ENCODE data around the gene POLE. TPM values are rescaled to one million over a fixed set of nuclear protein-coding genes. Genes with fewer than 3 reads are reported as not detected.

The POLE gene
- polyA plus RNA-seq, 1 of the 3 experiments (the other 2 are of a cell fraction) = 20.1 TPM

DNA sequence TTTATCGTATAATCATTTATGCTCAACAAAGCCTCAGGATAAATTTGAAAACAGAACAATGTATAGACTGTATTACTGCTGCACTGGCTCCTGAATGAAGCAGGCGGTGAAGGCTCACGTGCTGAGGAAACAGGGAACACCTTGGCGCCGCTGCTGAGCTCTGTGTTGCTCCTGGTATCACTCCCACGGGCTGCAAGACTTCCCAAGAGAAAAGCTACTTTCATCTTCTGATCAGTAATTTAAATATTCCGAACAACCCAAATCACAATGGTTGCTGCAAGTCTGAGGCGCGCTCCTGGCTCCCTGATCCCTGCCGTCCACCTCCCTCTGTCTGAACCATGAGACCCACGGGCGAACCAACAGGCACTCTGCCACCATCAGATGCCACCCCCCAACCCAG is 39.2 kb upstream of the POLE start:
- Histone ChIP-seq H3K9me3 (no peaks in the 10 kb centered on the region), H2AFZ (ENCODE audit: low read depth) (no peak overlapping the region), H3F3A (replicated peaks; ENCODE audit: insufficient read depth) (peaks cover 23% of the 10 kb centered on the region), H3K9ac (no peak overlapping the region), H3K9me2 (no peaks in the 10 kb centered on the region), H3K4me3 (ENCODE audit: low read depth in 2 of 2, low read length in 1 of 2) (no peak overlapping the region), H3K4me2 (no peak overlapping the region), H3K4me1 (ENCODE audit: control insufficient read depth in 1 of 2, insufficient read depth in 2 of 2, low read depth in 1 of 2, low read length in 1 of 2) (no peaks in the 10 kb centered on the region), H3K27me3 (ENCODE audit: insufficient read depth) (no peaks in the 10 kb centered on the region), H3K27ac (ENCODE audit: low read depth in 2 of 2, low read length in 1 of 2) (no peak overlapping the region), H4K20me1 (ENCODE audit: insufficient read depth) (peaks cover 26% of the 10 kb centered on the region; the same call in 1 of the 2 replicates), H3K36me3 (replicated peaks in 1 of 2; ENCODE audit: control insufficient read depth in 1 of 2, insufficient read depth in 2 of 2, low read length in 1 of 2) (peaks cover 58 to 64% of the 10 kb centered on the region in 2 experiments), H3K79me2 (ENCODE audit: insufficient read depth) (peaks cover 33% of the 10 kb centered on the region; the same call in 1 of the 2 replicates)
- TF ChIP-seq TEAD4 (IDR thresholded peaks at IDR 0.05; ENCODE audit: borderline replicate concordance, insufficient read depth) = no peak
- TF ChIP-seq, protein P1, sequence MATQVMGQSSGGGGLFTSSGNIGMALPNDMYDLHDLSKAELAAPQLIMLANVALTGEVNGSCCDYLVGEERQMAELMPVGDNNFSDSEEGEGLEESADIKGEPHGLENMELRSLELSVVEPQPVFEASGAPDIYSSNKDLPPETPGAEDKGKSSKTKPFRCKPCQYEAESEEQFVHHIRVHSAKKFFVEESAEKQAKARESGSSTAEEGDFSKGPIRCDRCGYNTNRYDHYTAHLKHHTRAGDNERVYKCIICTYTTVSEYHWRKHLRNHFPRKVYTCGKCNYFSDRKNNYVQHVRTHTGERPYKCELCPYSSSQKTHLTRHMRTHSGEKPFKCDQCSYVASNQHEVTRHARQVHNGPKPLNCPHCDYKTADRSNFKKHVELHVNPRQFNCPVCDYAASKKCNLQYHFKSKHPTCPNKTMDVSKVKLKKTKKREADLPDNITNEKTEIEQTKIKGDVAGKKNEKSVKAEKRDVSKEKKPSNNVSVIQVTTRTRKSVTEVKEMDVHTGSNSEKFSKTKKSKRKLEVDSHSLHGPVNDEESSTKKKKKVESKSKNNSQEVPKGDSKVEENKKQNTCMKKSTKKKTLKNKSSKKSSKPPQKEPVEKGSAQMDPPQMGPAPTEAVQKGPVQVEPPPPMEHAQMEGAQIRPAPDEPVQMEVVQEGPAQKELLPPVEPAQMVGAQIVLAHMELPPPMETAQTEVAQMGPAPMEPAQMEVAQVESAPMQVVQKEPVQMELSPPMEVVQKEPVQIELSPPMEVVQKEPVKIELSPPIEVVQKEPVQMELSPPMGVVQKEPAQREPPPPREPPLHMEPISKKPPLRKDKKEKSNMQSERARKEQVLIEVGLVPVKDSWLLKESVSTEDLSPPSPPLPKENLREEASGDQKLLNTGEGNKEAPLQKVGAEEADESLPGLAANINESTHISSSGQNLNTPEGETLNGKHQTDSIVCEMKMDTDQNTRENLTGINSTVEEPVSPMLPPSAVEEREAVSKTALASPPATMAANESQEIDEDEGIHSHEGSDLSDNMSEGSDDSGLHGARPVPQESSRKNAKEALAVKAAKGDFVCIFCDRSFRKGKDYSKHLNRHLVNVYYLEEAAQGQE (IDR thresholded peaks at IDR 0.05; ENCODE audit: low read depth, low read length) = no peak
- no peak for TF ChIP-seq CHD2 (IDR thresholded peaks at IDR 0.05; ENCODE audit: low read length, partially characterized antibody)
- TF ChIP-seq GABPA (IDR thresholded peaks at IDR 0.05; ENCODE audit: low read depth) = no peak
- TF ChIP-seq FOSL2 (IDR thresholded peaks at IDR 0.05; ENCODE audit: borderline replicate concordance, low read depth) = no peak
- TF ChIP-seq YY1 (IDR thresholded peaks at IDR 0.05; ENCODE audit: low read depth) = no peak
- TF ChIP-seq ZBTB33 (IDR thresholded peaks at IDR 0.05; ENCODE audit: borderline replicate concordance, low read depth) = no peak
- no peak for TF ChIP-seq RCOR1 (IDR thresholded peaks at IDR 0.05; ENCODE audit: low read length)
- no peak for TF ChIP-seq GATA2 (CRISPR knock-in tag; IDR thresholded peaks at IDR 0.05)
- TF ChIP-seq USF2 (IDR thresholded peaks at IDR 0.05; ENCODE audit: borderline replicate concordance, low read depth, low read length) = no peak
- no peak for TF ChIP-seq MAX (IDR thresholded peaks at IDR 0.05; ENCODE audit: low read depth)
- TF ChIP-seq FOXM1 (IDR thresholded peaks at IDR 0.05; ENCODE audit: low read depth) = no peak
- DNase-seq = no peak
- 94% methylated on average over 12 of the region's 12 CpGs for WGBS (ENCODE audit: low lambda C conversion rate)
- CTCF ChIA-PET = no interaction called here
- POLR2A ChIA-PET = no interaction called here

Data from SK-N-SH (cell line).